GM23338 (cell line): ENCODE results near the gene ERMARD. TPM values are rescaled to one million over a fixed set of nuclear protein-coding genes. Genes with fewer than 3 reads are reported as not detected.

Experiments
- ATAC-seq: fragments of 200-7000 bp; cut with Tn5 transposase; 3 replicates; pipeline ENCODE4 v1.9.1; 2020
- DNase-seq: peaks from one replicate; pipeline ENCODE4 v3.0.0-alpha.2; 2015; ENCODE audit warnings: low spot score
- H2AFZ ChIP-seq: fragments of 200-600 bp; sonication (generic); 2 replicates; pipeline ENCODE4 v1.8.0; 2016; ENCODE audit warnings: antibody characterized with exemption, mild to moderate bottlenecking, moderate library complexity
- H3F3A ChIP-seq: fragments of 200-600 bp; sonication (generic); replicated peaks from 2 replicates; pipeline ENCODE4 v1.8.0; 2017; ENCODE audit warnings: antibody characterized with exemption, mixed run types, low read depth
- H3K27ac ChIP-seq: fragments of 200-600 bp; sonication (generic); 2 replicates; pipeline ENCODE4 v1.6.1; 2016; ENCODE audit warnings: low read depth
- H3K27me3 ChIP-seq: fragments of 200-600 bp; sonication (generic); 2 replicates; pipeline ENCODE4 v1.8.0; 2016; ENCODE audit warnings: mild to moderate bottlenecking, mixed run types, moderate library complexity; ENCODE audit not compliant: insufficient read depth
- H3K36me3 ChIP-seq: fragments of 200-600 bp; sonication (generic); 2 replicates; pipeline ENCODE4 v1.8.0; 2016; ENCODE audit warnings: mild to moderate bottlenecking; ENCODE audit not compliant: insufficient read depth
- H3K4me1 ChIP-seq: fragments of 200-600 bp; sonication (generic); 2 replicates; pipeline ENCODE4 v1.8.0; 2016; ENCODE audit warnings: mild to moderate bottlenecking, moderate library complexity; ENCODE audit not compliant: insufficient read depth
- H3K4me2 ChIP-seq: fragments of 200-600 bp; sonication (generic); 2 replicates; pipeline ENCODE4 v1.7.1; 2017; ENCODE audit warnings: mixed run types
- H3K4me3 ChIP-seq: fragments of 200-600 bp; sonication (generic); 2 replicates; pipeline ENCODE4 v1.6.1; 2016; ENCODE audit warnings: mixed run types
- H3K79me2 ChIP-seq: fragments of 200-600 bp; sonication (generic); replicated peaks from 2 replicates; pipeline ENCODE4 v1.8.0; 2017; ENCODE audit warnings: mild to moderate bottlenecking; ENCODE audit not compliant: insufficient read depth
- H3K9me2 ChIP-seq: fragments of 200-600 bp; sonication (generic); 2 replicates; pipeline ENCODE4 v1.8.0; 2017; ENCODE audit not compliant: insufficient read depth
- H4K20me1 ChIP-seq: fragments of 200-600 bp; sonication (generic); replicated peaks from 2 replicates; pipeline ENCODE4 v1.8.0; 2017; ENCODE audit warnings: mild to moderate bottlenecking; ENCODE audit not compliant: insufficient read depth
- H3K27ac Mint-ChIP-seq: 2 replicates; pipeline ENCODE4 v1.8.0; 2020; ENCODE audit warnings: inconsistent platforms, mild to moderate bottlenecking, moderate library complexity, mixed read lengths
- H3K27me3 Mint-ChIP-seq: 3 replicates; pipeline ENCODE4 v1.8.0; 2022; ENCODE audit warnings: low read depth, mild to moderate bottlenecking, moderate library complexity, mixed read lengths, inconsistent platforms; ENCODE audit not compliant: insufficient read depth, poor library complexity
- H3K36me3 Mint-ChIP-seq: 3 replicates; pipeline ENCODE4 v1.8.0; 2021; ENCODE audit warnings: low read depth, mild to moderate bottlenecking, inconsistent platforms, moderate library complexity, mixed read lengths
- H3K4me1 Mint-ChIP-seq: 3 replicates; pipeline ENCODE4 v1.8.0; 2020; ENCODE audit warnings: mild to moderate bottlenecking, inconsistent platforms, mixed read lengths
- H3K4me3 Mint-ChIP-seq: 3 replicates; pipeline ENCODE4 v1.8.0; 2021; ENCODE audit warnings: moderate library complexity, mild to moderate bottlenecking, inconsistent platforms, mixed read lengths
- H3K9me3 Mint-ChIP-seq: 3 replicates; pipeline ENCODE4 v1.8.0; 2020; ENCODE audit warnings: moderate library complexity, mild to moderate bottlenecking, inconsistent platforms, mixed read lengths
- CREB1 ChIP-seq: fragments of 250-450 bp; sonication (Bioruptor Pico); IDR thresholded peaks from 2 replicates; pipeline ENCODE4 v1.5.0; 2020; ENCODE audit warnings: low read depth, mild to moderate bottlenecking, moderate library complexity
- CTCF ChIP-seq, 2 experiments: fragments of 200-600 bp in 1 of 2; sonication (generic) in 1 of 2; conservative IDR thresholded peaks; 2 replicates each; pipeline versions ENCODE4 v1.5.1 to v1.6.1; 2016 to 2017; ENCODE audit warnings: antibody characterized with exemption in 2 of 2, low read depth in 2 of 2, mild to moderate bottlenecking in 2 of 2, moderate library complexity in 1 of 2
- EZH2 ChIP-seq: fragments of 200-600 bp; sonication (generic); IDR thresholded peaks from one replicate; pipeline ENCODE4 v1.8.0; 2017; ENCODE audit warnings: antibody characterized with exemption, mild to moderate bottlenecking, low read depth; ENCODE audit not compliant: unreplicated experiment
- EZH2phosphoT487 ChIP-seq: fragments of 200-600 bp; sonication (generic); IDR thresholded peaks from one replicate; pipeline ENCODE4 v1.8.1; 2018; ENCODE audit warnings: antibody characterized with exemption; ENCODE audit not compliant: unreplicated experiment
- JUNB ChIP-seq: IDR thresholded peaks from one replicate; pipeline ENCODE4 v1.6.1; 2016; ENCODE audit warnings: antibody characterized with exemption; ENCODE audit not compliant: unreplicated experiment
- NANOG ChIP-seq: IDR thresholded peaks from 2 replicates; pipeline ENCODE4 v1.6.1; 2016; ENCODE audit warnings: antibody characterized with exemption, borderline replicate concordance
- POLR2AphosphoS5 ChIP-seq: IDR thresholded peaks from 2 replicates; pipeline ENCODE4 v1.6.1; 2016; ENCODE audit warnings: antibody characterized with exemption, low read depth
- STAT1 ChIP-seq: IDR thresholded peaks from one replicate; pipeline ENCODE4 v1.6.1; 2016; ENCODE audit warnings: antibody characterized with exemption; ENCODE audit not compliant: unreplicated experiment
- ZNF114 ChIP-seq: fragments of 250-450 bp; sonication (Bioruptor Pico); IDR thresholded peaks from 2 replicates; pipeline ENCODE4 v1.5.0; 2020; ENCODE audit warnings: mild to moderate bottlenecking, moderate library complexity
- ZNF331 ChIP-seq: fragments of 250-450 bp; sonication (Bioruptor Pico); IDR thresholded peaks from 2 replicates; pipeline ENCODE4 v1.5.0; 2020; ENCODE audit warnings: low read depth, mild to moderate bottlenecking, moderate library complexity
- ZNF462 ChIP-seq: fragments of 250-450 bp; sonication (Bioruptor Pico); IDR thresholded peaks from 2 replicates; pipeline ENCODE4 v1.5.0; 2020; ENCODE audit warnings: mild to moderate bottlenecking, moderate library complexity
- polyA plus RNA-seq: library from polyadenylated mRNA; unstranded; fragments of >200 nt; fragmentation: Nextera tagmentation; extraction: Ambion mirVana; gene quantifications from 2 replicates; pipeline ENCODE4 v1.2.1, GENCODE V29; 2016
- total RNA-seq: library from RNA; depleted of rRNA; stranded (reverse); fragments of >200 nt; shearing (Covaris generic); gene quantifications from 2 replicates; pipeline ENCODE4 v1.2.3, GENCODE V29; 2014

The ERMARD gene
- total and polyA plus RNA-seq, 2 experiments from 2014 or later, result 7.6 to 8.6 TPM

GRCh38 chr6:169714595-169714994 lies 36.8 kb upstream of the ERMARD start:
- H3K36me3 ChIP-seq, result peaks cover 40% of the 10 kb centered on the region; the same call in 1 of the 2 replicates
- H3K9me2 ChIP-seq, result no peaks in the 10 kb centered on the region
- H3K27ac ChIP-seq, result no peak overlapping the region
- no peak overlapping the region for H3K4me2 ChIP-seq
- no peaks in the 10 kb centered on the region for H3K4me1 Mint-ChIP-seq
- no peaks in the 10 kb centered on the region for H3K4me1 ChIP-seq
- DNase-seq, result no peak
- H3K79me2 ChIP-seq, result peaks cover 26% of the 10 kb centered on the region
- H3K4me3 Mint-ChIP-seq, result no peak overlapping the region
- ATAC-seq, result no peak
- no peak for TF ChIP-seq CREB1 (CRISPR knock-in tag)
- TF ChIP-seq EZH2phosphoT487, result no peak
- TF ChIP-seq ZNF114, result no peak
- no peak for TF ChIP-seq EZH2
- no peak for TF ChIP-seq CTCF (conservative IDR thresholded peaks at IDR 0.05; ENCODE audit: low read depth in 2 of 2)
- TF ChIP-seq STAT1, result no peak
- no peak for TF ChIP-seq ZNF331 (CRISPR knock-in tag)
- H3K27me3 ChIP-seq, result no peaks in the 10 kb centered on the region
- peaks cover under 1% of the 10 kb centered on the region for H3K27me3 Mint-ChIP-seq
- no peak overlapping the region for H3K4me3 ChIP-seq
- no peaks in the 10 kb centered on the region for H3K9me3 Mint-ChIP-seq
- H3K27ac Mint-ChIP-seq, result no peak overlapping the region
- H3F3A ChIP-seq, result no peaks in the 10 kb centered on the region
- H4K20me1 ChIP-seq, result 0 out of 2 replicates have a peak, but pooled peaks cover 7% of the 10 kb centered on the region
- peaks cover 64% of the 10 kb centered on the region for H3K36me3 Mint-ChIP-seq
- H2AFZ ChIP-seq, result no peak overlapping the region

- Histone ChIP-seq H3K4me2 (no peak overlapping the region), H3K27me3 (peaks cover 11% of the 10 kb centered on the region), H4K20me1 (peaks cover 33% of the 10 kb centered on the region), H3K9me2 (no peaks in the 10 kb centered on the region), H3K79me2 (peaks cover 64% of the 10 kb centered on the region), H3K27ac (no peak overlapping the region), H2AFZ (no peak overlapping the region), H3K4me3 (no peak overlapping the region), H3K4me1 (peaks cover 17% of the 10 kb centered on the region), H3K36me3 (peaks cover 24% of the 10 kb centered on the region; the same call in 1 of the 2 replicates), H3F3A (no peaks in the 10 kb centered on the region; the same call in 1 of the 2 replicates)
- Mint-ChIP-seq H3K9me3 (no peaks in the 10 kb centered on the region), H3K4me3 (no peak overlapping the region), H3K36me3 (peaks cover 32% of the 10 kb centered on the region; the same call in 2 of the 3 replicates), H3K4me1 (peaks cover 18% of the 10 kb centered on the region; the same call in 2 of the 3 replicates), H3K27ac (no peak overlapping the region), H3K27me3 (peaks cover 7% of the 10 kb centered on the region)
- DNase-seq, result no peak
- ATAC-seq, result no peak
- TF ChIP-seq CREB1 (CRISPR knock-in tag) (no peak), NANOG (no peak), CTCF (conservative IDR thresholded peaks at IDR 0.05; ENCODE audit: low read depth in 2 of 2) (no peak), EZH2 (no peak), STAT1 (no peak), ZNF462 (CRISPR knock-in tag) (no peak), POLR2AphosphoS5 (no peak), JUNB (no peak)
Observed at GRCh38 chr6:169719117-169719516, 32.3 kb upstream of the ERMARD start.
